Measurements from ENCODE around the gene SKAP1.

- TF ChIP-seq CSRNP3 (CRISPR knock-in tag; IDR thresholded peaks at IDR 0.05) (no peak), PPARA (CRISPR knock-in tag; IDR thresholded peaks at IDR 0.05; ENCODE audit: borderline replicate concordance) (no peak), ARNTL (CRISPR knock-in tag; IDR thresholded peaks at IDR 0.05; ENCODE audit: borderline replicate concordance, low read depth) (no peak), ZFP3 (CRISPR knock-in tag; IDR thresholded peaks at IDR 0.05) (no peak), TOX (CRISPR knock-in tag; IDR thresholded peaks at IDR 0.05; ENCODE audit: borderline replicate concordance) (no peak), ESRRG (CRISPR knock-in tag; IDR thresholded peaks at IDR 0.05) (no peak), ZFP30 (CRISPR knock-in tag; IDR thresholded peaks at IDR 0.05) (no peak), ZNF70 (CRISPR knock-in tag; IDR thresholded peaks at IDR 0.05) (no peak), SNAI2 (CRISPR knock-in tag; IDR thresholded peaks at IDR 0.05) (no peak), CREB5 (CRISPR knock-in tag; IDR thresholded peaks at IDR 0.05; ENCODE audit: low read depth) (no peak), GLIS3 (CRISPR knock-in tag; IDR thresholded peaks at IDR 0.05) (no peak), PATZ1 (CRISPR knock-in tag; IDR thresholded peaks at IDR 0.05; ENCODE audit: borderline replicate concordance) (no peak)
These were observed 25.8 kb upstream of the SKAP1 start for GRCh38 chr17:48455791-48456190.

All from SK-N-SH treated with all-trans-retinoic acid at 6 μM for 48 hours (cell line).